Inflammatory macrophage (primary cell): ENCODE measurements around the gene ELOVL7.
"Not testable (repeated sequence)": the region's sequence is repeated elsewhere in the genome, so short reads cannot be mapped to it uniquely, and the experiment has no call there.

ENCODE experiments used
- DNase-seq, 2 donors: peaks; one replicate each; pipeline ENCODE4 v3.0.0-alpha.2; 2020 to 2022

Gene ELOVL7

DNA sequence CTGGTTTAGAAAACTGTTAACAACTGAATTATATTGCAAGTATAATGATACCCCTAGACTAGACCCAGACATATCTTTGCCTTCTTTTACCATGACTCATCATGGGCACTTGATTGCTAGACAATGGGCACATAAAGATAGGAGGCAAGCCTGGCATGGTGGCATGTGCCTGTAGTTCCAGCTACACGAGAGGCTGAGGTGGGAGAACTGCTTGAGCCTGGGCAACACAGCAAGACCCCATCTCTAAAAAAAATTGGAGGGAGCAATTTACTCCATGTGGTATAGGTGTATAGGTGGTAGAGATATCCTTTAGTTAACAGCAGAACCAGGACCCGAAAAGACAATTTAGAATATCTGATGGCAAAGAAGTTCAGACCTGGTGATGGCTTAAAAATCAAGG lies 51.6 kb downstream of the ELOVL7 start:
- no peak for DNase-seq

DNA sequence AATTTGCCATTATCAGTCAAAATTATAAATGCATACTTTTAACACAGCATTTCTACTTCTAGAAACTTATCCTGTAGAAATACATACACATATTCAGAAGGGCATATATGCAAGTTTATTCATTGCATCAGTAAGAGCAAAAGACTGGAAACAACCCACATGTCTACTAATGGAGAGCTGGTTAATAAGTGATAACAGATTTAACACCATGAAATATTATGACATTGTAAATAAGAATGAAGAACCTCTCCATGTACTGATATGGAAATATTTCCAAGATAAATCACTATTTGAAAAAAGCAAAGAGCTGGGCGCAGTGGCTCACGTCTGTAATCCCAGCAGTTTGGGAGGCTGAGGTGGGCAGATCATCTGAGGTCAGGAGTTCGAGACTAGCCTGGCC lies 54.5 kb downstream of the ELOVL7 start:
- no peak for DNase-seq

DNA sequence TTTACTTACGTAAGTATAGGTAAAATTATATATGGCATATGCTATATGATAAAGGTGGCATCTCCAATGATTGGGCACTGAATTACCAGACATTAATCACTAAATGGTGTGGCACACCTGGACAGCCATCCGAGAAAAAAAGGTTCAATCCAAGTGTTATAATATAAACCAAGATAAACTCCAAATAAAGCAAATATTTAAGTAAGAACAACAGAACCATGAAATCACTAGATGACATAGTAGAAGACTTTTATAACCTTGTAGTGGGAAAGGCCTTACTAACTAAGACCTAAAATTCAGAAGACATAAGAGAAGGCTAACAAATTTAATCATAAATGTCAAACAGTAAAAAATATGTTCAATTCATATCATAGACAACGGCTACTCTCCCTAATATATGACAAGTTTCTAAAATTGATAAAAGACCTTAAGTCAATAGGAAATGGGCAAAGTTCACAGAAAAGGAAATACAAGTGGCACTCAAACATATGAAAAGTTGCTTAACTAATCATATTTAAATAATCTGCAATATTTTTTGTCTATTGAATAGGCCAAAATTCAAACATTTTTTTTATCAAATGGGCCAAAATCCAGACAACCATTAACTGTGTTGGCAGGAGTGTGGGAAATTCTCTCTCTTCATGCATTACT lies 55.1 kb downstream of the ELOVL7 start:
- DNase-seq, result no peak

DNA sequence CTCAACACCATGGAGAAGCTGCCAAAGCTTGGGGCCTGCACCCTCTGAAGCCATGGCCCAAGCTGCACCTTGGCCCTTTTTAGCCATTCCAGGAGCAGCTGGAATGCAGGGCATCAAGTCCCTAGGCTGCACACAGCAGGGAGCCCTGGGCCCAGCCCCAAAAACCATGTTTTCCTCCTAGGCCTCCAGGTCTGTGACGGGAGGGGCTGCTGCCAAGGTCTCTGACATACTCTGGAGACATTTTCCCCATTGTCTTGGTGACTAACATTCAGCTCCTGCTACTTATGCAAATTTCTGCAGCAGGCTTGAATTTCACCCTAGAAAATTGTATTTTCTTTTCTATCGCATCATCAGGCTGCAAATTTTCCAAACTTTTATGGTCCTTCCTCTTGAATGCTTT lies 64.6 kb downstream of the ELOVL7 start:
- no peak for DNase-seq

DNA sequence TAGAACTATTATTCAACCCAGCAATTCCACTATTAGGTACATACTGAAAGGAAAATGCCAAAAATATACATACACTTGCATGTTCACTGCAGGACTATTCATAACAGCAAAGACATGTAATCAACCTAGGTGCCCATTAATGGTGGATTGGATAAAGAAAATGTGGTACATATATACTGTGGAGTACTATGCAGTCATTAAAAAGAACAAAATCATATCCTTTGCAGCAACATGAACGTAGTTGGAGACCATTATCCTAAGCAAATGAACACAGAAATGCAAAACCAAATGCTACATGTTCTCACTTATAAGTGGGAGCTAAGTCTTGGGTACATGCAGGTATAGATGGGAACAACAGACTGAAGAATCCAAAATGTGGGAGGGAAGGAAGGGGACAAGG lies 67.7 kb downstream of the ELOVL7 start:
- no peak for DNase-seq

DNA sequence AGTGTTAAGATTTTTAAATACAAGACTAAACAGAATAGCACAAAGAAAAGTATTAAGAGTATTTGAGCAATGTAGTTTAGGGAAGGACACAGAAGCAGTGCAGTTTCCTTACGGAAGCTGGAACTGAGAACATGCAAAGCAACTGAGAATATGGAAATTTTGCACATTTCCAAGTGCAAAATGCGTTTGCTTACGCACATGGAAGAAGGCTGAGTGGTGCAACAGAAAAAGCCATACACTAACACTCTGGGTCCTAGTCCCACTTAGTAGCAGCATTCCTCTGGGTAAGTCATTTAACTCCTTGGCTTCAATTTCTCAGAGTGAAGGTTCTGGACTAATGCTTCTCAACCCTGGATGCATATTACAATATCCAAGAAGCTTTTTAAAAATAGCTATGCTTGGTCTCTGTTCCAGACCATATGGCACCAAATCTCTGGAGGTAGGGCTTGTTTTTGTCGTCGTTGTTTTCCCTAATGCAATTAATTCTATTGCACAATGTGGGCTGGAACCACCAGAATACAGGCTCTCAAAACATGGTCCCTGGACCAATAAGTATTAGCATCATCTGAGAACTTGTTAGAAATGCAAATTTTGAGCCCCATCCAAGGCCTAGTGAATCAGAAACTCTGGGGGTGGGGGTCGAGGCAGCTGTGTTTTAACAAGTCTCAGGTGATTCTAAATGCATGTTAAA lies 78.9 kb downstream of the ELOVL7 start:
- no peak for DNase-seq

DNA sequence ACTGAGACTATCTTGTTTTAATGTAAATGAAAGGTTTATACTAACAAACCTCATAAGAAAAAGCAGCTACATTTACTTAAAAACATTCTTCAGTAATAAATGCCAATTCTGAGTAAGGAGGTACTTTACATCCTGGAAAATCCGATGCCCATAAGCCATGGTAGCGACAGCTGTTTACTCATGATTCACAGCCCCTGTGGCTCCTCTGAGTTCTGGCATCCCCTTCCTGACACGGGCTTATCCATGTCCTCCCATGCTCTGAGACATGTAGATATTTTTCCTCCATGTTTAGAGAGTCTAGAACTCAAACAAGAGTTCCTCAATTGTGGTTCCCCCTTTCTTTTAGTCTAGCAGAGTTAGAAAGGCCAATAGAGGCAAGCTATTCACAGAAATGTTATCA lies 81.0 kb downstream of the ELOVL7 start:
- DNase-seq, result no peak

DNA sequence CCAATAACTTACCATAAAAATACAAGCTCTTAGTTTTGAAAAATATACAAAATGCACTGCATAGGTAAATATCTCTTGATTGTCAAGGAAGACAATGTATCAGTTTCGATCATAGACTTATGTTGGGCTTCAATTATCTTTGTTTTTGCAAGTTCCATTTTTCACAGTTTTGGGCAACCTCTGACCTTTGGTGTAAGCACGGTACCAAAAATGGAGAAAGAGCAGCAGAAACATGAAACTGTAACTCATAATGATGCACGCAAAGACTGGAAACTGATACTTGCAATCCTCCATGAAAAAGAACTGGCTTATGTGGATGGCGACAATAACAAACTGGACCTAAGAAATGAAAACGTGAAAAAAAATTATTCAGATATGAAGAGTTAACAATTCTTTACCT lies 89.6 kb downstream of the ELOVL7 start:
- no peak for DNase-seq

DNA sequence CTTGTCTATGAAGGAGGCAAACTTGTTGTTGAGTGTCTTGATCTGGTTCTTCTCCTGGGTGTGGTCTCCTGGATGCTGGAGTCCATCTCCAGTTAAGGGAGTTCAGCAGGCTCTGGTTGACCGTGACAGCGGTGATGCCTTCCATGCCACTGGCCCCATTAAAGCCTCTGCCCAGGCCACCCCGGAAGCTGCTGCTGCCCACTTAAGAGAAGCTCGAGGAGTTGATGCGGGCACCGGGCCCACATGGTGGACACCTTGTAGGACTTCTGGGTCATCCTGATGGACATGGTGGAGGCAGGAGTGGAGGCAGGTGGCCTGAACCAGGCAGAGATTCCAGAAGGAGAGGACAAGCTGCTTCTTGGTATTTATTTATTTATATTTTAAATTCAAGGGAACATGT lies 99.4 kb downstream of the ELOVL7 start:
- no peak for DNase-seq

DNA sequence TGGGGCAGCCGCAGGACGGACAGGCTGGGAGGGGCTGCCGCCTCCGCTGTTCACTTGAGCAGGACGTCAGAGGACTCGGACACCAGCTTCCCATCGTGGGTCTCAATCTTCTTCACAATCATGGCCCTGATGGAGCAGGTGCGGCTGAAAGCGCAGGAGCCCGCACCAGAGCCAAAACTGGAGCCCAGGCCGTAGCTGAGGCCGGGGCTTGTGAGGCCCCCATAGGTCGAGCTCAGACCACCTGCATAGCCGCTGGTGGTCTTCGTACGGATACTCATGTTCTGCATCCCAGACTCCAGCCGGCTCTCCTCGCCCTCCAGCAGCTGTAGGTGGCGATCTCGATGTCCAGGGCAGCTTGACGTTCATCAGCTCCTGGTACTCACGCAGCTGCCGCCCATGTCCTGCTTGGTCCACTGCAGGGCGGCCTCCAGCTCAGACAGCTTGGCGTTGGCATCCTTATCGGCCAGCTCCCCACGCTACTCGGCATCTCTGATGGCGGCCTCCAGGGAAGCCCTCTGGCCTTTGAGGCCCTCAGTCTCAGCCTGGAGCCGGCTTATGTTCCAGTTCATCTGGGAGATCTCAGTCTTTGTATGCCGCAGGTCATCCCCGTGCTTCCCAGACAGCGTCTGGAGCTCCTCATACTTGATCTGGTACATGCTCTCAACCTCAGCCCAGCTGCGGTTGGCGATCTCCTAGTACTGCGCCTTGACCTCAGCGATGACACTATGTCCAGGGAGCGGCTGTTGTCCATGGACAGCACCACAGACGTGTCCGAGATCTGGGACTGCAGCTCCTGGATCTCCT lies 100.4 kb downstream of the ELOVL7 start:
- no peak for DNase-seq

DNA sequence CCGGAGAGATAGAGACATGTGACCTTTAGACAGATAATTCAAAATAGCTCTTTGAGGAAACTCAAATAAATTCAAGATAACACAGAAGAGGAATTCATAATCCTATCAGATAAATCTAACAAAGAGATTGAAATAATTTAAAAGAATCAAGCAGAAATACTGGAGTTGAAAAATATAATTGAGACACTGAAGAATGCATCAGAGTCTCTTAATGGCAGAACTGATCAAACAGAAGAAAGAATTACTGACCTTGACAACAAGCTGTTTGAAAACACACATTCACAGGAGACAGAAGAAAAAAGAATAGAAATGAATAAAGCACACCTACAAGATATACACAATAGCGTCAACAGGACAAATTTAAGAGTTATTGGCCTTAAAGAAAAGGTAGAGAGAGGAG lies 103.7 kb downstream of the ELOVL7 start:
- DNase-seq, result no peak

DNA sequence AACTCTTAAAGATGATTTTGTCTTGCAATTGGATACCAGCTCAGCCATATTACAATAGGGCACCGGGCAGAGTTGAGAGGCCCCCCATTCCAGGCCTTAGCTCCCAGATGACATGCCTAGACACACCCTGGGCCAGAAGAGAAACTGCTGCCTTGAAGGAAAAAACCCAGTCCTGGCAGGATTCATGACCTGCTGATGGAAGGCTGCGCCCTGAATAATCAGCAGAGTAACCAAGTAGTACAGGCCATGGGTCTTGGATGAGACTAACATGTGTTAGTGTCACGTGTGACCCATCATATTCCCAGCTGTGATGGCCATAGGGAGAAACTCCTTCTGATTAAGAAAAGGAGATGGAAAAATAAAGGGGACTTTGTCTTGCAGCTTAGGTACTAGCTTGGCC lies 105.1 kb downstream of the ELOVL7 start:
- DNase-seq, result no peak

DNA sequence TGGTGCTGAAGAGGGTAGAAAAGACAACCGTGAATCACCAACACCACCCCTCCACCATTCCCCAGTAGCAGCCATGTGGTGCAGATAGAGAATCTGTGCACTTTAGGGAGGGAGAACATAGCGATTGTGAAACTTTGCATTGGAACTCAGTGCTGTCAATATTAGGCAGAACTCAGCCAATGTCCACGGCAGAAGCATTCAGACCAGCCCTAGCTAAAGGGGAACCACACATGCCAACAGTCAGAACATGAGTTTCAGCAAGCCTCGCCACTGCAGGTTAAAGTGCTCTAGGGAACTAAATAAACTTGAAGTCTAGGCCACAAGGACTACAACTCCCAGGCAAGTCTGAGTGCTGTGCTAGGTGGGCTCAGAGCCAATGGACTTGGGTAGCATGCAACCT lies 105.6 kb downstream of the ELOVL7 start:
- DNase-seq, result no peak

DNA sequence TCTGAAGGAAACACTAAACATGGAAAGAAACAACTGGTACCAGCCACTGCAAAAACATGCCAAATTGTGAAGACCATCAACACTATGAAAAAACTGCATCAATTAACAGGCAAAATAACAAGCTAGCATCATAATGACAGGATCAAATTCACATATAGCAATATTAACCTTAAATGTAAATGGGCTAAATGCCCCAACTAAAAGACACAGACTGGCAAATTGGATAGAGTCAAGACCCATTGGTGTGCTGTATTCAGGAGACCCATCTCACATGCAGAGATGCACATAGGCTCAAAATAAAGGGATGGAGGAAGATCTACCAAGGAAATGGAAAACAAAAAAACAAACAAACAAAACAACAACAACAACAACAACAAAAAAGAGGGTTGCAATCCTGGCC lies 113.2 kb downstream of the ELOVL7 start:
- DNase-seq, result not testable (repeated sequence)

DNA sequence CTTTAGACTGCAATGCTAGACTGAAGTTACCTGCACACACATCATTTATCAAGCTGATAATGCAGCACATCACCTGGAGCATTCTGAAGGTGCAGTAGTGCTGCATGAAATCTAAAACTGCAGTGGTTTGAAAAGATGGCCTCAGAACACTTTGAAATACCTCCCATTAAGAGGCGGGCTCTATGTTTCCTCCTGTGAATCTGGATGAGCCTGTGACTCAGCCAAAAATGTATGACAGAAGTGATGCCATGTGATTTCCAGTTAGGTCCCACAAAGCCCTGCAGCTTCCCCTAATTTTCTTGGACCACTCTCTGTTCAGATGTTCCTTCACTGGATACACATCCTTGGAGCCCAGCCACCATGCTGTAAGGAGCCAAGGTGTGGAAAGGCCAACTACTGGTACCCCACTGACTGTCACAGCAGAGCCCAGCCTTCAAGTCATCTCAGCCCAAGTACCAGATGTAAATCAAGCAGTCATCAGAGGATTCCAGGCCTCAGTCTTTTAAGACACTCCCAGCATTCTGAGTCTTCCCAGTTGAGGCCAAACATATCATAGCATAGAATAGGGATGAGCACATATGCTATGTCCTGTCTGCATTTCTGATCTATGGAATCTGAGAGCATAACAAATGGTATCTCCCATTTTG lies 116.9 kb downstream of the ELOVL7 start:
- no peak for DNase-seq

DNA sequence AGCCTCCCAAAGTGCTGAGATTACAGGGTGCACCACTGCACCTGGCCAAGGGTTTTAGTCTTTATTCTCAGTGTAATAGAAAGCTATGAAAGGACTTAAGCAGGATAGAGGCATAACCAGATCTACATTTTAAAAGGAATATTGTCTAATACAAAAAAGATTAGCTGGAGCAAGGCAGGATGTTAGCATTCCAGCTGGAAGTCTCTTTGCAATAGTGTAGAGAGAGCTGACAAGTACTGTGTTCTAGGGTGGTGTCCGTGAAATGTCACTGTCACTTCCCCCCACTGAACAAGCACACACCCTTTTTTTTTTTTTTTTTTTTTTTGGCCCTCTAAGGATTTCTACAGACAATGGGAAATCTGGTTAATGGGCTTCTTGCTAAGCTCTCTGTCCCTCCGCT lies 119.9 kb downstream of the ELOVL7 start:
- no peak for DNase-seq

DNA sequence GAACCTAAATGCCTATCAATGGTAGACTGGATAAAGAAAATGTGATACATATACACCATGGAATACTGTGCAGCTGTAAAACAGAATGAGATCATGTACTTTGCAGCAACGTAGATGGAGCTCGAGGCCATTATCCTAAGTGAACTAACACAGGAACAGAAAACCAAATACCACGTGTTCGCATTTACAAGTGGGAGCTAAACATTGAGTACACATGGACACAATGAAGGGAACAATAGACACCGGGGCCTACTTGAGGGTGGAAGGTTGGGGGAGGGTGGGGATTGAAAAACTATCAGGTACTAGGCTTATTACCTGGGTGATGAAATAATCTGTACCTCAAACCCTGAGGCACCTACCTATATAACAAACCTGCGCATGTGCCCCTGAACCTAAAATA lies 121.7 kb downstream of the ELOVL7 start:
- no peak for DNase-seq

DNA sequence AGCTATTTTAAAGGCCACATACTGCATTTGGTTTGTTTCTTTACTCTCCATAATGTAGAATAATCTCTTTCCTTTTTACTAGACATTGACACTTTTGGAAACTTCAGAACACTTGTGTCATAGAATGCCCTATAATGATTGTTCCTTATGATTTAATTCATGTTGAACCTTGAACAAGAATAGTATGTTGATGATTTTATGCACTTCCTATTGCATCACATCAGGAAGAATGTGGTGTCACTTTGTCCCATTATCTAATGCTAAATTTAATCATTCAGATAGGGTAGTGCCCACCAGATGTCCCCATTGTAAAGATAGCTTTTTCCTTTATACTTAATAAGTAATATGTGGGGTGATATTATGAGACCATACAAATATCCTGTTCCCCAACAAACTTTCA lies 124.7 kb downstream of the ELOVL7 start:
- DNase-seq, result no peak

DNA sequence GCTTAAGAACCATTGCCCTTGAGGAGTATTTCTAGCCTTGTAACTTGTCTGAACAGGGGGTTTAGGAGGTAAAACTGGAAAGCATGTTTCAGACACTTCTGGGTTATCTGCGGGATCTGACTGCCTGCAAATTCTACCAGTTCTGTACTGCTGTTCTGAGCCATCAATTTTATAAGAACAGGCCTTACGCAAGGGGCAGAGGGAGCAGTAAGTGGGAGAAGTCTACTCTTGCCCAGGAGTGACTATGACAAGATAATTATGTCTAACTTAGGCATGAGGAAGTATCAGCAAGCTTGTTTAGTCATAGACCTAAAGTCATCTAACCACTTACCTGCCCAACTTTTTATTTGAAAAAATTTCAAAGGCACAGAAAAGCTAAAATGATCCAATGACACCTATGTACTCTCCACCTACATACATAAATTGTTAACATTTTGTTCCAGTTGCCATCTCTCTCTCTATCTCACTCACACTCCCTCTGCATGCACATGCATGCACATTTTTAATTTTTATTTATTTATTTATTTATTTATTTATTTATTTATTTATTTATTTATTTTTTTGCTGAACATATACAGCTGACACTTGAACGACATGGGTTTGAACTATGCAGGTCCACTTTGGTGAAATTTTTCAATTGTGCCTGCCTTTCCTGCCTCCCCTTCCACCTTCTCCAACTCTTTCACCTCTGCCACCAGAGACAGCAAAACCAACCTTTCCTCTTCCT lies 125.7 kb downstream of the ELOVL7 start:
- DNase-seq, result no peak

DNA sequence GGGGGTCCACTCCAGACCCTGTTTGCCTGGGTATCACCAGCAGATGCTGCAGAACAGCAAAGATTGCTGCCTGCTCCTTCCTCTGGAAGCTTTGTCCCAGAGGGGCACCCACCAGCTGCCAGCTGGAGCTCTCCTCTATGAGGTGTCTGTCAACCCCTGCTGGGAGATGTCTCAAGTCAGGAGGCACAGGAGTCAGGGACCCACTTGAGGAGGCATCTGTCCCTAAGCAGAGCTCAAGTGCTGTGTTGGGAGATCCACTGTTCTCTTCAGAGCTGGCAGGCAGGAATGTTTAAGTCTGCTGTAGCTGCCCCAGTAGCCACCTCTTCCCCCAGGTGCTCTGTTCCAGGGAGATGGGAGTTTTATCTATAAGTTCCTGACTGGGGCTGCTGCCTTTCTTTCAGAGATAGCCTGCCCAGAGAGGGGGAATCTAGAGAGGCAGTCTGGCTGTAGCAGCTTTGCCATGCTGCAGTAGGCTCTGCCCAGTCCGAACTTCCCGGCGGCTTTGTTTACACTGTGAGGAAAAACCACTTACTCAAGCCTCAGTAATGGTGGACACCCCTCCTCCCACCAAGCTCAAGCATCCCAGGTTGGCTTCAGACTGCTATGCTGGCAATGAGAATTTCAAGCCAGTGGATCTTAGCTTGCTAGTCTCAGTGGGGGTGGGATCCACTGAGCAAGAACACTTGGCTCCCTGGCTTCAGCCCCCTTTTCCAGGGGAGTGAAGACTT lies 128.7 kb downstream of the ELOVL7 start:
- DNase-seq, result not testable (repeated sequence)

DNA sequence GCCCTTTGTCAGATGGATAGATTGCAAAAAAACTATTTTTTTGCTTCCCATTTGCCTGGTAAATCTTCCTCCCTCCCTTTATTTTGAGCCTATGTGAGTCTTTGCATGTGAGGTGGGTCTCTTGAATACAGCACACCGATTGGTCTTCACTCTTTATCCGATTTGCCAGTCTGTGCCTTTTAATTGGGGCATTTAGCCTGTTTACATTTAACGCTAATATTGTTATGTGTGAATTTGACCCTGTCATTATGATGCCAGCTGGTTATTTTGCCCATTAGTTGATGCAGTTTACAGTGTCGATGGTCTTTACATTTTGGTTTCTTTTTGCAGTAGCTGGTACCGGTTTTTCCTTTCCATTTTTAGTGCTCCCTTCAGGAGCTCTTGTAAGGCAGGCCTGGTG lies 131.1 kb downstream of the ELOVL7 start:
- no peak for DNase-seq

DNA sequence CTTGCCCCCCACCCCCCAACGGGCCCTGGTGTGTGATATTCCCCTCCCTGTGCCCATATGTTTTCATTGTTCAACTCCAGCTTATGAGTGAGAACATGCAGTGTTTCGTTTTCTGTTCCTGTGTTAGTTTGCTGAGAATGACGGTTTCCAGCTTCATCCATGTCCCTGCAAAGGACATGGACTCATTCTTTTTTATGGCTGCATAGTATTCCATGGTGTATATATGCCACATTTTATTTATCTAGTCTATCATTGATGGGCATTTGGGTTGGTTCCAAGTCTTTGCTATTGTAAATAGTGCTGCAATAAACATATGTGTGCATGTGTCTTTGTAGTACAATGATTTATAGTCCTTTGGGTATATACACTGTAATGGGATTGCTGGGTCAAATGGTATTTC lies 132.2 kb downstream of the ELOVL7 start:
- DNase-seq, result not testable (repeated sequence)
